HG02678 (cell line): ENCODE measurements around the gene OASL.

Source experiments
- ATAC-seq: cut with Tn5 transposase; IDR thresholded peaks from one replicate; pipeline ENCODE4 v1.9.1; 2021; ENCODE audit warnings: mild to moderate bottlenecking, moderate library complexity; ENCODE audit not compliant: unreplicated experiment

OASL gene

DNA sequence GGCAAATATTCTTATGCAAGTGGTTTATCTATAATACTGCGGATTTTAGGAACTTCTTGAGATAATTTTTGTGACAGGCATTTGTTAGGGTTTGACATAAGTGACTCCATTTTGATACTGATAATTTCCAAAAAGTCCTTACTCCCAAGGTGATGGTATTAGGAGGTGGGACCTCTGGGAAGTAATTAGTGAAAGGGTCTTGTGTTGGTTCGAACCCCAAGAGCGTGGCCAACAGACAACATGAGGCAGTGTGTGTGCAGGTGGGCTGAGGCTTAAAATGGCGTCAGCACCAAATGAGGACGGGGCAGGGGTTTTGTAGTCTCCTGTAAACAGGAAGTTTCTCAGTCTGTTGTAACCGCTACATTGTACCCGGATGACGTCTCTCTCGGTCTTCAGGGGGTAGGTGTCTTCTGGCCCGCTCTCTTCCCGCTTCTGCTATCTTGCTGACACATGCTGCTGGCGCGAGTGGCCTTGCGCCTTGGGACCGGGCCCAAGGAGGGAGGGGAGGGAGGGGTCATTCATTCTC is 21.0 kb downstream of the OASL start:
- ATAC-seq, result no peak

DNA sequence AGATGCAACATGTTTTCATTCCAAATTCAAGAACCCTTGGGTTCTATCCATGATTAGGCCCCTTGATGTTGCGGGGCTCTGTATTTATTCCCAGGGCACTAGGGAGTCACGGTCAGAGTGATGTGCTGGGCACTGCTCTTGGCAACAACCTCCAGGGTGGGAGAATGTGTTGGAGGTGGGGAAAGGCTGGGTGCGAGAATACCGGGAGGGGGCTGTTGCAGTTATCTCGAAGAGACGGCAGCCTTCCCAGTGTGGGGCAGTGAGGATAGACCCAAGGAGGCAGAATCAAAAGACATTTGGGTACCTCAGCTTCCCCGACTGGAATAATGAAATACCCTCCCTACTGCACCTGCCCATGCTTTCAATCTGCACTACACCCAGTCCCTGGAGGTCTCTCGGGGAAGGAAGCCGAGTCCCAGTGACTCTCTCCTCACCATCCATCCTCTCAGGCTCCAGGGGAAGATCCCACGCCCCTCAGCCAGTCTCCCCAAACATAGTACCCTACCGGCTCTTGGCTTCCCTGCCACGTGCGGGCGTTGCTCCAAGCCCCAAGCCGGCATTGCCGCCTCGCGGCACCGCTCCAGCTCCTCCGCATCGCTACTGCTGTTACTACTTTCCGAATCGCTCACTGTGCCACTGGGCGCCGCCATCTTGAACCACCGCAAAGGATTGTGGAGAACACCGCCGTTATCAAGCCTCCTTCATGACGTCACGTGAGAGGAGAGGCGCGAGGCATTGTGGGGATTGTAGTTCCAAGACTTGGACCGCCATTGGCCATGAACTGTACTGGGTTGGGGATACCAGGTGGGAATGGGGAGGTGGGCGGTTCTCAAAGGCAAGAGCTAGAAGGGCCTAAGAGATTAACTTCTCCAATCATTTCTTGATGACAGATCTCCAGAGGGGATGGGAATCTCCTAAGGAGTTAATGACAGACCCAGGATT is 22.9 kb downstream of the OASL start, which contains the start of gene C12orf43:
Gene C12orf43, minus strand, starts transcription at position 663 of the 942 bp plus-strand sequence. Its CDS starts 13 bp downstream, at position 650.
- ATAC-seq, result peak; percentile 96

- no peak for ATAC-seq
These were observed 25.3 kb downstream of the OASL start for GRCh38 chr12:121013715-121014114.

GRCh38 chr12:121011820-121012219 is 27.2 kb downstream of the OASL start:
- ATAC-seq, result no peak

GRCh38 chr12:121010860-121011259 is 28.2 kb downstream of the OASL start:
- ATAC-seq, result no peak

- no peak for ATAC-seq
These were observed 29.3 kb downstream of the OASL start for GRCh38 chr12:121009741-121010140.

- ATAC-seq, result no peak
These were observed 30.5 kb downstream of the OASL start for GRCh38 chr12:121008347-121009098.

DNA sequence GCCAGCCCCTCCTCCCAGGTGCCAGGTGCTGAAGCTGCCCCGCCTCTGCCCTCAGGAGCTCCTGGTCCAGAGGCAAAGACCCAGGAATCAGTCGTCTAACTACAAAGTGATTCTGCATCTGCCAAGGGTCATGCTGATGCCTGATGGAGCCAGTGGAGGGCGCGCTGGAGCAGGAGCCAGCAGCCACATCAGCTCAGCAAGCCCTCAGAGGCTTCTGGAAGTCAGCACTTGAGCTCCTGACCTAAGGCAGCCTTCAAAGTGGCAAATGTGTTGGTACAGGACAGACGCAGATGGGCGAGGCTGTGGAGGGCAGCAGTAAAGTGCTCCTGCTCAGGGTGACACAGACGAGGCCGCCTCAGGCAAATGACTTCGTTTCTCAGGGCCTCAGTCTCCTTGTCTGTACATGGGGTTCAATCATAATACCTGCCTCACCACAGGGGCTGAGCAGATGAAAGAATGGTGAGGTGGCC is 33.7 kb downstream of the OASL start:
- no peak for ATAC-seq

GRCh38 chr12:121004253-121004815 is 34.7 kb downstream of the OASL start:
- no peak for ATAC-seq

GRCh38 chr12:121003650-121004049 is 35.4 kb downstream of the OASL start:
- ATAC-seq, result no peak

- no peak for ATAC-seq
These were observed 37.1 kb downstream of the OASL start for GRCh38 chr12:121001841-121002483.

- no peak for ATAC-seq
These were observed 38.0 kb downstream of the OASL start for GRCh38 chr12:121001060-121001459.

- ATAC-seq, result no peak
These were observed 38.5 kb downstream of the OASL start for GRCh38 chr12:121000530-121000929.

- ATAC-seq, result no peak
These were observed 39.6 kb downstream of the OASL start for GRCh38 chr12:120999191-121000120.

DNA sequence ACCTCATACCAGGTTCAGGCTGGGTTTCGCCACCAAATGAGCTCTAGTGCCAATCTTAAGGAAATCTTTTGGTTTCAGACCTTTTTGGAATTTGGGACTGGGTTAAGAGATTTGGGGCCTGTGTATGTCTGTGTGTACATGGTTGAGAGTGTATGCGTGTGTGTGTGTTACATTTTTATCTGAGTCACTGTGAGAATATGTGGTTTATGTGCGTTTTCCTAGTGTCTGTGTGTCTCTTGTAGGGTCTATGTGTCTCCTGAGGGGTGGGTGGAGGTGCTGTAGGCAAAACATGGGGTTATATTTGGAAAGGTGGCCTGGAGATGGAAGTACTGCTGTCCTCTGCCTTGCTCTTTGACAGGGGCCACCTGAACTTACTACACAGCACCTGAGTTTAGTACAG is 40.6 kb downstream of the OASL start:
- no peak for ATAC-seq

- no peak for ATAC-seq
These were observed 41.6 kb downstream of the OASL start for GRCh38 chr12:120997448-120997847.

- no peak for ATAC-seq
These were observed 42.8 kb downstream of the OASL start for GRCh38 chr12:120996133-120996746.

DNA sequence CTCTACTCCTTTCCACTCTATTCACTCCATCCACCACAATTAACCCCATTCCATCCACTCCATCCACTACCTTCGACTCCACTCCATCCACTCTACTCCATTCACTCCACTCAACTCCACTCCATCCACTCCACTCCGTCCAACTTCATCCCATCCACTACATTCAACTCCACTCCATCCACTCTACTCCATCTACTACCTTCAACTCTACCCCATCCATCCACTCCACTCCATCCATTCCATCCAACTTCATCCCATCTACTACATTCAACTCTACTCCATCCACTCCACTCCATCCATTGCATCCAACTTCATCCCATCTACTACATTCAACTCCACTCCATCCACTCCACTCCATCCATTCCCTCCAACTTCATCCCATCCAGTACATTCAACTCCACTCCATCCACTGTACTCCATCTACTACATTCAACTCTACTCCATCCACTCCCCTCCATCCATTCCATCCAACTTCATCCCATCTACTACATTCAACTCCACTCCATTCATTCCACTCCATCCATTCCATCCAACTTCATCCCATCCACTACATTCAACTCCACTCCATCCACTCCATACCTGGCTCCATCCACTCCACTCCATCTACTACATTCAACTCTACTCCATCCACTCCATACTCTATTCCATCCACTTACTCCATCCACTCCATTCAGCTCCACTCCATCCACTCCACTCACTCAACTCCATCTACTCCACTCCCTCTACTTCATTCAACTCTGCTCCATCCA is 44.3 kb downstream of the OASL start:
- no peak for ATAC-seq
